GM19043 (cell line): ENCODE measurements around the gene TRAP1.

Experiments used
- ATAC-seq: cut with Tn5 transposase; IDR thresholded peaks from one replicate; pipeline ENCODE4 v1.9.1; 2021; ENCODE audit warnings: low read depth; ENCODE audit not compliant: unreplicated experiment

The TRAP1 gene

DNA sequence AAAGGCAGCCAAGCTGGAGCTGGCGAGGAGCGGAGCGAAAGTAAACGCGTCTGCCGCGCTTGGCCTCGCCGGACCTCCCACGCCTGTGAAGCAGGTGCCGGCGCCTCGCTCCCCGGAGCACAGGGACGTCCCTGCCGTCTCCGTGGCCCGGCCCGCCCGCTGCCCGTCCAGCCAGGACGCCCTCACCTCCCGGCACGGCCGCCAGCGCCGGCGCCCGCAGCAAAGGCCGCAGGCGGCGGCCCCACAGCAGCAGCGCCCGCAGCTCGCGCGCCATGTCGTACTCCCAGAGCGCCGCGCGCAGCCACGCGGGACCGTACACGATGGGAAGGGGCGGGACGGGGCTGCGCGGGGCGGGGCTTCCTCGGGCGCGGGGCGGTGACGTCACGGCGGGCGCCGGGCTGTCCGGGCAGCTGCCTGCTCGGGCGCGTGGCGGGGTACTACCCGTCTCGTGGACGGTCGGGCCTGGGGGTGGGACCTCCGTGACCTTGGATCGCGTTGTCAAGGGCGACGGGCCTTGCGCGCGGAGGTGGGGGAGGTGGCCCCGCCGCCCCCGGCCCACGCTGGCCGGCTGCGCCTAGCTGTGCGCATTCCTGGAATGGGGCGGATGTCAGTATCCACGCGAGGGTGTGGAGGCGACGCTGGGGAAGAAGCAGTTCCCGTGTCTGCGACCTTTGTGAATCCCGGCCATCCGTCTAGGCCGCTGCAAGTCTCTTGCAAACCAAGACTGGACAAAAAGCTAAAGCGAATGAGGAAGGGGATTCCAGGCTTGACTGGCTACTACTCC is at the start of gene TRAP1:
Gene TRAP1 (minus strand): TSS at position 290 of the 784 bp plus-strand sequence. CDS start 16 bp downstream, at position 274.
- peak; percentile 78 for ATAC-seq

DNA sequence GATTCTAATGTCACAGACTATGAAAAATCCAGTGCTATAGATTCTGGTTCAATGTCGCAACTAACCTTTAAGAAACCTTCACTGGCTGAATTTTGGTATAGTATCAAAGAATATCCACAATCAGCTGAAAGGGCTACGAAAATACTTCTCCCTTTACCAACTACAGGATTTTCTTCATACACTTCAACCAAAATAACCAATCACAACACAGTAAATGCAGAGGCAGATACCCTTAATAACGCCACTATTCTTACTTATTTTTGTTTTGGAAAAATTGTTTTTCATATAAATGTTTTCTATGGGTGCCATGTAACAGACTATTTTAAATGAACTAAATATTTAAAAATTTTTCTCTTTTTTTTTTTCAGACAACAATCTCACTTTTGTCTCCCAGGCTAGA is 48.9 kb upstream of the TRAP1 start:
- no peak for ATAC-seq

DNA sequence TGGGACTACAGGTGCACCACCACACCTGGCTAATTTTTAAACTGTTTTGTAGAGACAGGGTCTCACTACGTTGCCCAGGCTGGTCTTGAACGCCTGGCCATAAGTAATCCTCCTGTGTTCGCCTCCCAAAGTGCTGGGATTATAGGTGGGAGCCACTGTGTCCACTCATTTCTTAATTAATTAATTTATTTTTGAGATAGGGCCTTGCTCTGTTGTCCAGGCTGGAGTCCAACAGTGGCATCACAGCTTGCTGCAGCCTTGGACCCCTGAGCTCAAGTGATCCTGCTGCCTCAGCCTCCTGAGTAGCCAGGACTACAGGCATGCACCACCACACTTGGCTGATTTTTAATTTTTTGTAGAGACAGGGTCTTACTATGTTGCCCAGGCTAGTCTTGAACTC is 47.1 kb upstream of the TRAP1 start:
- no peak for ATAC-seq

DNA sequence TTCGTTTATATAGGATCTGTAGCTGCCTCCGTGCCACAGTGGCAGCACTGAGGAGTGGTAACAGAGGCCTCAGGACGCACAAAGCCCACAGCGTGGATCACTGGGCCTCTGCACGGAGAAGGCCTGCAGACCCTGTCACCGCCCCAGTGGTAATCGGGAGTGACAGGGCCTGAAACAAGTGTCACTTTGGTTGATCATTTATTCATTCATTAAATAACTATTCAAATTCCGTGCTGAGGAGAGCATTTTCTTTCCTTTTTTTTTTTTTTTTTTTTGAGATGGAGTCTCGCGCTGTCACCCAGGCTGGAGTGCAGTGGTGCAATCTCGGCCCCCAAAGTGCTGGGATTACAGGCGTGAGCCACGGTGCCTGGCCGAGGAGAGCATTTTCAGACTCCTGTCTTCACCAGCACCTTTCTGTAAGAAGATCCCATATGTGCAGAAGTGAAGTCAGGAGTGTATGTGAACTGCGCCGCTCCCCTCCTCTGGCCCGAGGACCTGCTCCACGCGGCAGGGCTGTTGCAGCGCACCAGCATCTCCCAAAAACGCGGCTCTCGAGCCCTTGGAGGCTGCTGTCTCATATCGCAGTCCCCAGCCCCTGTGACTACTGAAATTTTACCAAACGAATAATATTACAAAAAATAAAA is 44.9 kb upstream of the TRAP1 start:
- no peak for ATAC-seq

DNA sequence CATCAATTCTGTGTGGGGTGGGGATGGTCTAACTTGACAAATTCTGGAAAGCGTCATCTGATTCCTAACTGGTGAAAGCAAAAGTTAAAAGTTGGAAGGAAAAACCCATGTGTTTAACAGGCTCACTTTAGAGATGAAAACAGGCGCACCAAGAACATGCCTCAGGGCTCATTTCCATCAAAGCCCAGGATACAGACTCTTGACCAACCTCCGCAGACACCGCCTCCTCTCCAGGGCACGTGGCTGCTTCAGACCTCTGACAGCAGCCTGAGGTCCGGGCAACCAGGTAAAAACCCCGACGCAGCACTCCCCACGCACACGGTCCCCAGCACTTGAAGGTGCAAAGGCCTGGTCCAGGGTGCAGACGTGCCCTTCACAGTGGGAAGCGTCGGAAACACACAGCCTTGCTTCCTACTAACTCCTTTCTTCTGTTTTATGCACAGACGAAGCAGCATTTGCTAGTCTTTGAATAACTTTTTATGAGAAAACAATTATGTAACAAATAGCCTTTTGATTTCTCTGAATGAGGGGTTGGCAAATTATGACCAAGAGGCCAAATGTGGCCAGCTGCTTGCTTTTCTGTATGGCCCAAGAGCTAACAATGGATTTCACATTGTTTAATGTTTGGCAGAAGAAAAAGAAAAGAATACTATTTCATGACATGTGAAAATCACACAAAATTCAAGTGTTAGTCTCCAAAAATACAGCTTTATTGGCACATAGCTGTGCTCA is 44.2 kb upstream of the TRAP1 start:
- no peak for ATAC-seq

DNA sequence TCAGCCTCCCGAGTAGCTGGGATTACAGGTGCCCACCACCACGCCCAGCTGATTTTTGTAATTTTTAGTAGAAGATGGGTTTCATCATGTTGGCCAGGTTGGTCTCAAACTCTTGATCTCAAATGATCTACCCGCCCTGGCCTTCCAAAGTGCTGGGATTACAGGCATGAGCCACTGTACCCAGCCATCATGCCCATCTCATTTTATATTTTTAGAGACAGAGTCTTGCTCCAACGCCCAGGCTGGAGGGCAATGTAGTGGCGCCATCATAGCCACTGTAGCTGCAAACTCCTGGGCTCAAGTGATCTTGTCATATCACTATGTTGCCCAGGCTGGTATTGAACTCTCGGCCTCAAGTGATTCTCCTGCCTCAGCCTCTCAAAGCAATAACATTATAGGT is 43.2 kb upstream of the TRAP1 start:
- no peak for ATAC-seq

DNA sequence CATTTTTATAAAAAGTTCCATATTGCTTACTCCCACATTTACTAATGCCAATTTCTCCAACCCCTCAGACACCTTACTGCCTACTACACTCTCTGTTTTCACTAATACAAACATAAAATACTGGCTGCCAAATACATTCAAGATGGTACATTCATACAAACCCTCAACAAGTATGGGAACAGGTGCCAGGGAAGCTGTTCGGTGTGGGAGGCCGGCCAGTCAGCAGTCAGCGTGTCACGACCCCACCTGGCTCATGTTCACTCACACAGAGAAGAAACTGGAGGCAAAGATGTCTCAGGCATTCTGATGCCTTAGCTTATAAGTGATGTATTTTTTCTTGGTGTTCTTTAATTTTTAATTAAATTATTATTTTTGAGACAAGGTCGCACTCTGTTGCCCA is 42.4 kb upstream of the TRAP1 start:
- ATAC-seq, result no peak

DNA sequence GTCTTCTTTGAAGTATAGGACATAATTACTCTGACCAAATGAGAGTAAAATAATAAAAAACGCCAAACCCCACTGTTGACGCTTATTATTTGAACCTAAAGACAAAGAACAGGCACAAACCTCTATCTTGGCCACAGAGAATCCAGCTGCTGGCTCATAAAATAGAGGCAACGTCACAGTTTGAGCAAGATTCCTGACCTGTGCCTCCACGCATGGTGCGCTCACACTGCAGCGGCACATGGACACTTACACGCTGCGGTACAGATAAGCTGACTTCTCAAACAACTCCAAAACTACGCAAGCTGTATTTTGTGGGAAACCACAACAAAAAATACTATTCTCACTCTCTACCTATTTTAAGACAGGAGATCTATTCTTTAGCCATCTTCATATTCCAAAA is 38.8 kb upstream of the TRAP1 start:
- no peak for ATAC-seq

DNA sequence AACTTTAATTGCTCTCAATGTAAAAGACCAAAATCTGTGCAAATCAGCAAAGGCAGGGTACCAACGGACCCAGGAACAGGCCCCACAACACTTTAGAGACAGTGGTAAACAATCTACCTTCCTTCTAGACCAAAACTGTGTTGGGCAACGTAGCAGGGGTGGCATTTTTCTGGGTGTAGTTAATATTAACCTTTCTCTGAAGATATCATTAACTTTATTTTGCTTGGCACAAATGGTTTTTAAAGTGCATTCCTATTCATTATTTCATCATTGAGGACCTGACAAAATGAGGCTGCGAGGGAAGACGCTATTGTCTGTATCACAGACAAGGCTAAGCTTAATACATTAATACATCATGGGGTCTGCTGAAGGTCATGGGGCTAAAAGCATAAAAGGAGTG is 37.9 kb upstream of the TRAP1 start:
- no peak for ATAC-seq

DNA sequence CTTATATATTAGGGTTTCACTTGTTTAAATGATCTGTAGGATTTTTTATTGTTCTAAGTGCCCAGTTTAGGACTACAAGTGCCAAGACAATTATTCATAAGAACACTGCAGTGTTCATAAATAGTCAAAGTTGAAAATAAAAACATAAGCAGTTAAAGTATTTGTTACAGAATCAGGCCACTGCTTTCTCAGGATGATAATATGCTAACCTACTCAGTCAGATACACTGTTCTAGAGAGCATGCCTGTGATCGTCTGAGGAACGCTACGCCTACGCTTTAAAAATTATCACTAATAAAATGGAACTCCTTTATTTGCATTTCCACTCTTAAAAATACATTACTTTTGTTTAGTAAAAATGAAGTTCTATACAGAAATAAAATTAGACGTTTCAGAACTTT is 37.4 kb upstream of the TRAP1 start:
- ATAC-seq, result no peak

DNA sequence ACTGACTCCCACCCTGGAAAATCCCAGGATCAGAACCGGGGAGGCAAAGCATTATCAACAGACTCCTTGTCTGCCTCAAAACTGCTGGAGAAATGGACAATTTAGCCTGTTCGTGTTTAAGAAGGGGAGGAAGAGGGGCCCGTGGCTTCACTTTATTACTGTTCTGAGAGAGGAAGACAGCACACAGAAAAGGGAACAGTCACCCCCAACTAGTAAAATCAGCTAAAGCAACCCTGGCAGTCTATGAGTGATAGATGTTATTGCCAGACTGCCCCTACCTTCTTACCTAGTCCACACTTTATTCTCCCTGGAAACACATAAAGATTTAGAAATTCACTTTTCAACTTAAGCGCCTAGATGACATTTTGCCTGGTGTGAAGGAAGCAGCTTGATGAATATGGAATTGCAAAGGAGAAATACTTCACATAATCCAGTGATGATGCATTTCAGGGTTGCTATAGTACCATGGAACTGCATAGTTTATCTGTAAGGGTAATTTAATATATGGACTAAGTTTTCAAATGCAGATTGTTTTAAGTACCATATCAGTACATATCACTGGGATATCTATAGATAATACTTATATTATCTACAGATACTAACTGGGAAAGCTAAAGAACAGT is 36.9 kb upstream of the TRAP1 start:
- no peak for ATAC-seq

DNA sequence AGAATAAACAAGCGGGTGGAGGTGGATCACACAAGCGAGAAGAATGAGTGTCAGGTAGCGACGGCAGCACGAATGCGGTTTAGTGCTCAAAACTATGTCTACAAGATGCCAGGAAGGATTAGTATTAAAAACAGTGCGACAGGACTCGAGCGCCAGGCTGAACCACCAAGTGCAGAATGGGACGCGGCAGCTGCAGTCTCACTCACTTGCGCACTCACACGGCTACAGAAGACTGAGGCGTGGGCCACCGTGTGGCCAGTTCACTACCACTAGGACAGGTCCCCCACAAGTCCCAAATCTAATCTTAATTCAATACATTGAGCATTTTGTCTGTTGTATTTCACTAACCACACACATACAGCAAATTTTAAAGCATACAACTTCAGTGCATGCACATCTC is 35.7 kb upstream of the TRAP1 start:
- ATAC-seq, result no peak

DNA sequence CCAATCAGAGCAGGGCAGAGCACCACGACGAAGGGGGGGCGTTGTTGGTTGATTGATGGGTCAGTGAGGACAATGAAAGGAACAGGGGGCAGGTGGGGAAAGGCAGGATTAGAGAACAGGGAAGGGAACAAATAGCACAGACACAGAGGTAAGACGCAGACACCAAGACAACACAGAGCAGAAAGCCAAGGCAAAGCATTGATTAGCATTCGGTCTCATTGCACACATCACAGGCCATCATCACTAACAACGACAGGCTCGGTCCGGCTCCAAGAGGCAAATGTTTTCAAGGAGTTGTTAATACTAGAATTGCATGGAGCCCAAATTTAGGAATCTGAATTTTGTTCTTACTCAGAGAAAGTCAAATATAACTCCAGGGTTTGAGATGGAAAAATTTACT is 34.6 kb upstream of the TRAP1 start:
- no peak for ATAC-seq

DNA sequence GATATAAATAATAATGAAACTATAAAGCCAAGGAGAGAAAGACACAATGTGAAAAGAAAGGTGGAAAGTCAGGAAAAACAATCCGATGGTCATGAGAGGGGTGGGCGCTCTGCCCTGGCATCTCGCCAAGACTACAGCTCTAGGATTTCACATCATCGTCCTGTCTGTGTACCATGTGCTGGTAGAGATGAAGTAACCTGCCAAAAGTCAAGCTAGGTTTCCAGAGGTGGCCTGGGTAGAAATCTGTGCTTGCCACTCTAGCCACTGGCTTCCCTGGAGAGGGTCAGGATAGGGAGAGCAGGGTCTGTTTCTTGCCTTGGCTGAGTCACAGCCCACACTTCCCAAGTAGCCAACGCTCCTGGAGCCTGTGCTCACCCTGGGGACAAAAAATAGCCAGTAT is 31.0 kb upstream of the TRAP1 start:
- ATAC-seq, result no peak

DNA sequence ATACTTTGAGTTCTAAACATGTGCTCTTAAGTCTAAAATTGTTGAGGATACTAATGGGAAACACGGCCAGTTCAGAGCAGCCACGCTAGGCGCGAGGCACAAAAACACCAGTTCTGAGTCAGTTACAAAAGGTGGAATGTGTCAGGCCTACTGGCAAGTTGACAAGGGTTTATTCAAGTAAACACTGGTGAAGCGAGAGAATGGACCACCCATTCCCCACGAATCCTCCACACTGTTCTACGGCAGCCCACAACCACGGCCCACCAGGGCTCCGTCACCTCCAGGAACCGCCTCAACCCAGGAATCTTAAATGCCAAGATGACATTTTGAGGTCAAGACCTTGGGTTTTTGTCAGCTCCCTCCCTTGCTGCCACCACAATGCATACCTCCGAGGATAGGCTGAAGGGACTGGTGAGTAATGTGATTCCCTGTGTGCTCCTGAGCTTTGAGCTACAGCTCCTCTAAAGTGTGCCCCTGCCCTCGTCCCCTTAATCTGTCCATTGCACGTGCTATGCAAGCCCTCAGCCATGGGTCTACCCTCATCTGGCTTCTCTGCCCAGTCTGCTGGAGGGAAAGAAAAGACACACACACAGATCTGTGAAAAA is 28.5 kb upstream of the TRAP1 start:
- ATAC-seq, result no peak

DNA sequence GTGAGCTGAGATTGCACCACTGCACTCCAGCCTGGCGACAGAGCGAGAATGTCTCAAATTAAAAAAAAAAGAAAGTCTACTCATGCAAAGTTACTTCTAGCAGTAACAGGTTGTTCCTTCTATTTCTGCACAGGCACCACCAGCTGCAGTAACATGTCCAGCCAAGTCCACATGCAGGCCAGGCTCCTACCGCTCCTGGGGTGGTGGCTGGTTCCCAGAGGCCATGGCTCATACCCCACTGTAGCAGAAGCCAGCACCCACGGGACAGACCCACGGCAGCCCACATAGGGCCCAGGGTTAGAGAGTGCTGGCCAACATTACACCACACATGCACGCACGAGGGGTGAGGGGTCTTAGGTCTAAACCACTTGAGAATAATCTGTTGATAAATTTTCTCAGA is 26.7 kb upstream of the TRAP1 start:
- ATAC-seq, result no peak

DNA sequence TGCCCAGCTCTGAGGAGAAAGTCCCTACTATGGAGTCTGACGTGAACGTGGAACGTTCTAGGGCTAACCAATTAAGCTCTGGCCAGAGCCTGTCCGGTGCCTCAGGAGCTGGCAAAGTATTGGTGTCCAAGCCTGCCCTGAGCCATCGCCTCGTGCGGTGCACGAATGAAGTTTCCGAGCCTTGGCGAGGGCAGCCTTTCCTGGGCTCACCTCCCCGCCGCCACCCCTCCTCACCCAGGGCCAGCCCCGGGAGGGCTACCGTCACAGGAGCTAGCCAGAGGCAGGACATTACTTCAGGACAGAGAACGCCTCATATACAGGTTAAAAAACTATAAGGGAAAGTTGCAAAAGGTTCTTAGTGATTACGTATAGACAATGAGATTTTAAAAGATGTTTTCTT is 23.6 kb upstream of the TRAP1 start:
- no peak for ATAC-seq

DNA sequence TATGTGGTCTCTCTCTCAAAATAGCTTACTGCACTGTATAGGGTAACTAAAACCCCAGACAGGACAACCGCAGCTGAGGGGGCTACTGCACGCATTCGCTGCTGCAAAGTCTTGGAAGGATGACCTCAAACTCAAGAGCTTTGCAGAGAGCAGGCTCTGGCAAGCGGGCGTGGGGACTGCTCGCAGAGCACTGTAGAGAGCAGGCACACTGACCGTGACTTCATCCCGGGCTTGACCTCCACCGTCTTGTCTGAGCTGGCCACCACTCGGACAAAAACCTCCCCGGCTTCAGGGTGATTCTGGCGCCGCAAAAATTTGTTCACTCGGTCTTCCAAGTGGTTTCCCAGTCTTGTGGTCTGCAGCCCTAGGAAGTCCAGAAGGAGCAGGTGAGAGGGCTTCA is 22.9 kb upstream of the TRAP1 start:
- ATAC-seq, result no peak

DNA sequence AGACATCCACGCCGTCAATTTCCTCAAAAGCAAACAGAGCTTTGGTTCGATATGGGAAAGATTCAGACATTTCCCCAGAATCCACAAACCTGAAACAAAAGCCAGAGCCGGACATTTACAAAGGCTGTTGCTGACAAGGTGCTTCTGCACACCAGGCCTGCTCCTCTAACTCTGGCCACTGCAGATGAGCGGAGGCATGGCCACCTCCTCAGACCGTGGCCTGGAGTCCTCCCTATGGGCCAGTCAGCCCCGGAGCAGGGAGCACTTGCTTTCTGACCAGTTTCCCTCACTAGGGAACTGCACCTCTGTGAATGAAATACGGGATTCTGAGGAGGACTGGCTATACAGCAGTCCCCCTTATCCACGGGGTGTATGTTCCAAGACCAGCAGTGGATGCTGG is 22.3 kb upstream of the TRAP1 start:
- no peak for ATAC-seq

DNA sequence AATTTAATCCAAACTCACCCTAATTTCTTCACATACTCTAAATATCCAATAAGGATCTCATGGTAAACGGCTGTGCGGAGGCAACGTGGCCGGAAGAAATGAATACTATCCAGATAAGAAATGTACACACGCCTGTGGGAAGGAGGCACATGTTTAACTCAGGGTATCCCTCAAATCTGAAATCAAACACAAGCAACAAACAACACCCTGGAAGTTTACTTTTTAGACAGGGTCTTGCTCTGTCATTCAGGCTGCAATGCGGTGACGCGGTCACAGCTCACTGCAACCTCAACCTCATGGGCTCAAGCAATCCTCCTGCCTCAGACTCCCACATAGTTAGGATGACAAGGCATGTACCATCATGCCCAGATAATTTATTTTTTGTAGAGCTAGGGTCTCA is 21.2 kb upstream of the TRAP1 start:
- ATAC-seq, result no peak

DNA sequence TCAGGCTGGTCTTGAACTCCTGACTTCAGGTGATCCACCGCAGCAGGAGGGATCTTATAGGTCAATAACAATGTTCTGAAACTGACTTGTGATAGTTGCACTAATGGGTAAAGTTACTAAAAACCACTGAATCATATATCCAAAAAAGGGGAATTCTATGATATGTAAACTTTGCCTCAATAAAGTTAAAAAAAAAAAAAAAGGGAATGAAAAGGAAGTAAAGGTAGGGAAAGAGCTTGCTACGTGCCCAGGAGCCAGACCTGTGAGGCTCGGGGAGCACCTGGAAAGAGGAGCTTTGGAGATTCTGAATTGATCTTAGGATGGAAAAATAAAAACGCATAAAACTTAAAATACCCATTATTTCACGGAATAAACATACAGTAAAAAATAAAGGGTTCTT is 20.8 kb upstream of the TRAP1 start:
- ATAC-seq, result no peak
